Stimulated activated memory B cell treated with anti-CD40 and anti-IgM and Interleukin-4, amounts not matched to agents 10 μg/mL and 1 μg/mL and 100 μg/mL, for 72 hours (primary cell): ENCODE measurements around the gene HS3ST3B1.
A peak's percentile ranks its signal among the peaks of the same experiment; 100 is the strongest.

Experiments used
- ATAC-seq: fragments of 150-1000 bp; cut with Tn5 transposase; 2 replicates; pipeline ENCODE4 v1.10.0; 2021
- H3K27ac Mint-ChIP-seq: one replicate; pipeline ENCODE4 v1.8.0; 2022; ENCODE audit warnings: mild to moderate bottlenecking, mixed read lengths
- H3K27me3 Mint-ChIP-seq: one replicate; pipeline ENCODE4 v1.8.0; 2022; ENCODE audit warnings: mixed read lengths
- H3K36me3 Mint-ChIP-seq: one replicate; pipeline ENCODE4 v1.8.0; 2022; ENCODE audit warnings: mixed read lengths
- H3K4me1 Mint-ChIP-seq: one replicate; pipeline ENCODE4 v1.8.0; 2022; ENCODE audit warnings: mixed read lengths
- H3K4me3 Mint-ChIP-seq: one replicate; pipeline ENCODE4 v1.8.0; 2022; ENCODE audit warnings: mild to moderate bottlenecking, moderate library complexity, mixed read lengths
- H3K9me3 Mint-ChIP-seq: one replicate; pipeline ENCODE4 v1.8.0; 2022; ENCODE audit warnings: mixed read lengths

The HS3ST3B1 gene

DNA sequence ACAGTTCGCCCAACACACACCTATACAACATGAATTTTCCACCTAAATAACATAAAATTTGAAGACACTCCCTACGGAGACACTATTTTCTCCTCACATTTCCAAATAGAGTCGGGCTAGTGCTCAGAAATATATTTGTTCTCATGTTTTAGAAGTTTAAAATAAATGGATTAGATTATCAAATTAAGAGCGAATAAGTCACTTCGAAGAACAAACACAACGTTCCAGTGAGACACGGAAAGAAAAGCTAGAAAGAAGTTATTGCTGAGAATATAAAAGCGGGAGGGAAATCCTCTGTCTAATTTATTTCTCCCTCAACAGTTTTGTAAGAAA lies 2.0 kb upstream of the HS3ST3B1 start:
- ATAC-seq: no peak

DNA sequence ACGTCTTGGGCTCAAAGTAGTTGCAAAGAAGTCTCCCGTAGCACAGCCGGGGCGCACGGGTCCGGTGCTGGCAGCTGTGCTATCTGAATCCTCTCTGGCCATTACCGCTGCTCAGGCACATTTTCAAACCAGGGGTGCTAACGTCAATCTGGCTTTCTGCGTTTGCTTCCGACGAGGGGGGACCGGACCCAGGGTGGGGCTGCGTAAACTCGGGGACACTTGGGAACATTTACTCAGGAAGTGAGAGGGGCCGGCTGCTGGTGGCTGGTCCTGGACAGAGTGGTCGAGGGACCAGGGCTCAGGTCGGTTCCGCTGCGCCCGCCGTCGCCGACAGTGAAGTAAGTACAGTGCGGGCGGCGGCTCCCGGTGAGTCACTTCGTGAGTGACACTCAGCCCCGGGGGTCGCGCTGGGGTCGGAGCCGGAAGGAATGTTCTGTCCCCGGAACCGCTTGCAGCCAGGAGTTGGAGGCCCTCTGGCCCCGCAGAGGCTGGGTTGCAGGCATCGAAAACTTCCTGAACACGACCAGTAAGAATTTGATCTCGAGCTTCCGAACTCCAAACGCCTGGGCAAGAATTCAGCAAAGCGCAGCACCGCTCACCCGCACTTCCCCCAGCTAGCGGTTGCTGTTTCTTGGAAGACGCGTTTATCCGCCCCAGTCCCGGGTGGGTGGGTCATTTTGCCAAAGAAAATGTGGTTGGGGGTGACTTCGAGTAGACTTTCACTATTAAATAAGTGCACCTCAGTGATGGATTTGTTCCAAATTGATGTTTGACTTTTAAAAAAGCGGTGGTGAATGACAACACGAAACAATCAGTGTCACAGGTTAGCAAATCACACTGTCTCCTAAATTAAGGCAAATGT lies 1.4 kb upstream of the HS3ST3B1 start:
- Mint-ChIP-seq H3K9me3 (no peaks in the 10 kb centered on the region), H3K27ac (no peak overlapping the region), H3K27me3 (peaks cover 71% of the 10 kb centered on the region), H3K4me1 (peaks cover 49% of the 10 kb centered on the region), H3K4me3 (peak overlapping the region; percentile 57), H3K36me3 (no peaks in the 10 kb centered on the region)
- ATAC-seq: no peak

More for the DNA sequence above, 2.0 kb upstream of the HS3ST3B1 start:
- H3K4me3 Mint-ChIP-seq: peak overlapping the region; percentile 57
- H3K27me3 Mint-ChIP-seq: peaks cover 73% of the 10 kb centered on the region
- H3K36me3 Mint-ChIP-seq: no peaks in the 10 kb centered on the region
- H3K27ac Mint-ChIP-seq: no peak overlapping the region
- no peaks in the 10 kb centered on the region for H3K9me3 Mint-ChIP-seq
- H3K4me1 Mint-ChIP-seq: peaks cover 46% of the 10 kb centered on the region

DNA sequence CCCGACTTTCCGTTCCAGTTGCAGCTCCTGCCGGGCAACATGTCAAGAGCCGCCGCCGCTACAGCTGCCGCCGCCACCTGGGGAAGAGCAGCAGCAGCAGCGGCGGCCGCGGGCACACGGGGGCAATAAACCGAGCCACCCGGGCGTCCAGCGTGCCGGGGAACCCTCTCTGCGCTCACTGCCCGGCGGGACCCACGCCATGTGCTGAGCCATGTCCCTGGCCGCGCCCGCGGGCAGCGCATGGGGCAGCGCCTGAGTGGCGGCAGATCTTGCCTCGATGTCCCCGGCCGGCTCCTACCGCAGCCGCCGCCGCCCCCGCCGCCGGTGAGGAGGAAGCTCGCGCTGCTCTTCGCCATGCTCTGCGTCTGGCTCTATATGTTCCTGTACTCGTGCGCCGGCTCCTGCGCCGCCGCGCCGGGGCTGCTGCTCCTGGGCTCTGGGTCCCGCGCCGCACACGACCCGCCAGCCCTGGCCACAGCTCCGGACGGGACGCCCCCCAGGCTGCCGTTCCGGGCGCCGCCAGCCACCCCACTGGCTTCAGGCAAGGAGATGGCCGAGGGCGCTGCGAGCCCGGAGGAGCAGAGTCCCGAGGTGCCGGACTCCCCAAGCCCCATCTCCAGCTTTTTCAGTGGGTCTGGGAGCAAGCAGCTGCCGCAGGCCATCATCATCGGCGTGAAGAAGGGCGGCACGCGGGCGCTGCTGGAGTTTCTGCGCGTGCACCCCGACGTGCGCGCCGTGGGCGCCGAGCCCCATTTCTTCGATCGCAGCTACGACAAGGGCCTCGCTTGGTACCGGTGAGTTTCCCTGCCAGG lies 604 bp downstream of the HS3ST3B1 start:
- H3K27ac Mint-ChIP-seq: peak overlapping the region; percentile 93
- peaks cover 56% of the 10 kb centered on the region for H3K4me1 Mint-ChIP-seq
- H3K36me3 Mint-ChIP-seq: no peaks in the 10 kb centered on the region
- ATAC-seq: peak; percentile 9
- H3K9me3 Mint-ChIP-seq: no peaks in the 10 kb centered on the region
- peak overlapping the region; percentile 88 for H3K4me3 Mint-ChIP-seq
- peaks cover 61% of the 10 kb centered on the region for H3K27me3 Mint-ChIP-seq

DNA sequence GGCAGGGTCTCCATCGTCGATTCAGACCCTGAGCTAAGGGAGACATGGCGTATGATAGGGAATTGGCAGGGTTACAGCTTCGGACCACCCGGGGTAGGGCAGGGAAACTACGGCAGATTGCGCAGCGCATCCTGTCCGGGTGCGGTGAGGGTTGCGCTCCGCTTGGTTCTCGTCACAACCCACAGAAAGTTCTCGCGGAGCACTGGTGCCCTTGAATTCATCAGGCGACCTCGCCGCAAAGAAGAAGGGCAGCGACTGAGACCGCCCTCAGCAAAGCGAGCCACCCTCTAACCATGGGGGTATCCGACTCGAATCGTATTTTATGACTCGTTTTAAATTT lies 1.2 kb downstream of the HS3ST3B1 start:
- Mint-ChIP-seq H3K4me1 (peaks cover 56% of the 10 kb centered on the region), H3K27me3 (peaks cover 55% of the 10 kb centered on the region), H3K4me3 (peak overlapping the region; percentile 88), H3K9me3 (no peaks in the 10 kb centered on the region), H3K27ac (peak overlapping the region; percentile 93), H3K36me3 (no peaks in the 10 kb centered on the region)
- ATAC-seq: peak; percentile 59

DNA sequence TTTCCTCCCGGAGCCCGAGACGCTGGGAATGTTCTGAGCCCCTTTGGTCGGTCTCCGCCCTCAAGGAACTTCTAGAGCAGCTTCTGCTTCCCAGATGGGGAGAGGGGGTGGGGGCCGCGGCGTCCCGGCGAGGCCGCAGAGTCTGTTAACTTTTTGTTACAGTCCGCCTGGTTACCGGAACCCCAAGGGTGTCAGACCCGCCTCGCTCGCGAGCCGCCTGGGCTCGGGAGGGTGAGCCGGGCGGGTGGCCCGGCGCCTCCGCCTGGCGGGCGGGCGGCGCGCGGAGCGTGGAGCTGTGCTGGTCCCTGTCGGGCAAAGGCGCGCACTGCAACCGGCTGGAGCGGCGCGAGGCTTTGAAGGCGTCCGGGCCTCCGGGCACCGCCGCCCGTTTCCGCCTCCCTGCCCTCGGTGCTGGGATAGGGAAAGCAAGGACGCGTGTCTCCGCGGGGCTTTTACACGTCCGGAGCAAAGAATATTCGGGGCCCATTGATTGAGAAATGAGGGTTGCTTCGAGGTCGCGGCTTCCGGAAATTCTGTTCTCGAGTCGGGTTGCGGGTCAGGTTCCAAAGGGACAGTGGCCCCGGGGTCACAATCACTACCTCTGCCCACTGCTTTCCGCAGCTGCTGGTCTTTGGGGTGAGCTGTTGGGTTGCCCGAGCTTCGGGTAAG lies 1.7 kb downstream of the HS3ST3B1 start:
- peak; percentile 65 for ATAC-seq
- H3K4me1 Mint-ChIP-seq: peaks cover 53% of the 10 kb centered on the region
- peak overlapping the region; percentile 88 for H3K4me3 Mint-ChIP-seq
- no peaks in the 10 kb centered on the region for H3K36me3 Mint-ChIP-seq
- peaks cover 50% of the 10 kb centered on the region for H3K27me3 Mint-ChIP-seq
- H3K27ac Mint-ChIP-seq: peak overlapping the region; percentile 93
- H3K9me3 Mint-ChIP-seq: no peaks in the 10 kb centered on the region

DNA sequence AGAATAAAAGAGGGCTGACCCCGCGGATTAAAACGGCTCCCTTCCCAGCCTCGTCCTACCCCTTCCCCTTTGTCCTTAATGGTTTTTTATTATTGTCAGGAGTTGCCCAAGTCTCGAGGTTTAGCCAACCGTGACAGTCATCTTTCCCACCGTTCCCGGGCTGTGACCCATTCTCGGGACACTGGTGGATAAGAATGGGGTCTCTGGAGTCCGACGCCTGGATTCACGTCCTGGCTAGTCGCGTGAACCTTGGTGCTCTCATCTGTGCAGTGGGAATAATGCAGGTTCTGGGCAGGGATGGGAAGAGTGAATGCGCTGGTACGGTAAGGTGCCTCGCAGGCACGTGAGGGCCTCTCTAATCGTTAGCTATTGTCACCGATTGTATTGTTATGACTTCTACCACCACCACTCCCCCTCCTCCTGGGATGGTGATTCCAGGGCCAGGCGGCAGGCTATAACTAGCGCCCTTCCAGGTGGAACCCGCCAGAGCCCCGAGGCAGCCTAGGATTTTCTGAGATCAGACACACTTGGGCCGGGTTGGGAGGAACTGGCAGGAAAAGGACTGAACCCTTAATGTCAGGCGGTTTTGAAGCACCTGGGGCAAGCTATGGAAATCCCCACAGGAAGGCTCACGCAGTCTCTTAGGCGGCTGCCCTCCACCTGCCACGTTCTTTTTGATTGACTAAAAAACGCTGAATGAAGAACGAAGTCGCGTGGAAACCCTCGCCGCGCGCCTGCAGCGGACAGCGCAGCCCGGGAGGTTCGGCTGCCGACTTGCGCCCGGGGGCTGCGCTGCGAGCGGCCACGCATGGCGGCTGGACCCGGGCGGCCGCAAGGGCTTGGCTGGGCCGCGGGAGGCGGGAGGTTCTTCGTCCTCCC lies 2.7 kb downstream of the HS3ST3B1 start:
- Mint-ChIP-seq H3K9me3 (no peaks in the 10 kb centered on the region), H3K4me3 (peak overlapping the region; percentile 88), H3K27me3 (peaks cover 43% of the 10 kb centered on the region), H3K36me3 (no peaks in the 10 kb centered on the region), H3K27ac (peak overlapping the region; percentile 93), H3K4me1 (peaks cover 49% of the 10 kb centered on the region)
- ATAC-seq: no peak

DNA sequence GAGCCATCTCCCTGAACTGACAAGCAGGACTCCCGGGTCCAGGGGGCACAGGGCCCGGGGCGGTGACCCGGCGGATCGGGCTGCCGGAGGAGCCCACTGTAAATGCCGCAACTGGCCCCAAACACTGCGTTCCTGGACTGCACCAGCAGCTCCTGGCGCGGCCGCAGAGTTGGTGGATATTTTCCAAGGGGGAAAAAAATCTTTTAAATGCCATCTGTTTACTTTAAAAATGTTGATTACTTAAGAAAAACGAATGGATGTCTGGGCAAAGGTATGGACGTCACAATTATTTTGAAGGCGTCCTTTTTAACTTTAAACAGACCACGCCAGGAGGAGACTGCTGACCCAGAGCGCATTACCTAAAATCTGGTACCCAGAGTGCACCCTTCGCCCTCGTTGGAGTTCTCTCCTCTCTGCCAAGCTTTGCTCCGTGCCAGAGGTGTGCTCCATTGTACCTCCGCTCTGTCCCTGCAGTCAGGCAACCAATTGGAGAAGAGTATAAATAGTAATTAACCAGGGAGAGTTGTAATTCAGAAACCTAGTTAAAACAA lies 3.4 kb downstream of the HS3ST3B1 start:
- Mint-ChIP-seq H3K27me3 (peaks cover 43% of the 10 kb centered on the region), H3K4me3 (peak overlapping the region; percentile 4), H3K36me3 (no peaks in the 10 kb centered on the region), H3K4me1 (peaks cover 47% of the 10 kb centered on the region), H3K9me3 (no peaks in the 10 kb centered on the region), H3K27ac (no peak overlapping the region)
- no peak for ATAC-seq

DNA sequence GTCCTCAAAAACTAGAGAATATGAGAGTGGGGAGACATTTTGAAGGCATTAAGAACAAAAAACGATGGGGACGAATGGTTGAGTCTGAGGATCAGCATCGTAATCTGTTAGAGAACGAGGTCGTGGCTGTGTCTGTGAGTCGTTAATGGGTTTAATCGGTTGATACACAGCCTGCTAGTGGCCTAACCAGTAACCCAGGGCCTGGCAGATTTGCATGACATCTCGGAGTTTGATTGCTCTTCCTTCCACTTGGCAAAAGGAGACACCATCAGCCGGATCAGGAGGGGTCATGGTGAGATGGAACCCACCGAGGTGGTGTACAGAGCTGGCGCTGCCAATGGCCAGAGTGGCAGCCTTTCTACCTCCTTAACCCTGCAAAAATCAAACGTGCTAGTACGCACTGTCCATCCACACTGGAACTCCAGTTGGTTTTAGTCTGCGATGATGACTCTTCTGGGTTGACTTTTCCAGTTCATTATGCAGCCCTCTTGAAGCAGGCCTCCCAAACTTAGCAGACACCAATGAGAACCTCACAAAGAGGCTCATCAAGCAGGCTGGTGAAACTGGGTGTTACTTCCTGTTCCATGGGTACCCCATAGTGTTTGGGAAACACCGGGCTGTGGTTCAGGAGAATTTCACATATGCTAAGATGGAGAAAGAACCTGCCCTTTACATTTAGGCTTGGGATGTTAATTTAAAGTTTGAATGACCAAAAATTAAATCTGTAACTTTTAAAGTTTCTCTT lies 4.1 kb downstream of the HS3ST3B1 start:
- H3K4me1 Mint-ChIP-seq: peaks cover 46% of the 10 kb centered on the region
- H3K27ac Mint-ChIP-seq: no peak overlapping the region
- peak overlapping the region; percentile 4 for H3K4me3 Mint-ChIP-seq
- ATAC-seq: no peak
- no peaks in the 10 kb centered on the region for H3K9me3 Mint-ChIP-seq
- peaks cover 42% of the 10 kb centered on the region for H3K27me3 Mint-ChIP-seq
- peaks cover 1% of the 10 kb centered on the region for H3K36me3 Mint-ChIP-seq

DNA sequence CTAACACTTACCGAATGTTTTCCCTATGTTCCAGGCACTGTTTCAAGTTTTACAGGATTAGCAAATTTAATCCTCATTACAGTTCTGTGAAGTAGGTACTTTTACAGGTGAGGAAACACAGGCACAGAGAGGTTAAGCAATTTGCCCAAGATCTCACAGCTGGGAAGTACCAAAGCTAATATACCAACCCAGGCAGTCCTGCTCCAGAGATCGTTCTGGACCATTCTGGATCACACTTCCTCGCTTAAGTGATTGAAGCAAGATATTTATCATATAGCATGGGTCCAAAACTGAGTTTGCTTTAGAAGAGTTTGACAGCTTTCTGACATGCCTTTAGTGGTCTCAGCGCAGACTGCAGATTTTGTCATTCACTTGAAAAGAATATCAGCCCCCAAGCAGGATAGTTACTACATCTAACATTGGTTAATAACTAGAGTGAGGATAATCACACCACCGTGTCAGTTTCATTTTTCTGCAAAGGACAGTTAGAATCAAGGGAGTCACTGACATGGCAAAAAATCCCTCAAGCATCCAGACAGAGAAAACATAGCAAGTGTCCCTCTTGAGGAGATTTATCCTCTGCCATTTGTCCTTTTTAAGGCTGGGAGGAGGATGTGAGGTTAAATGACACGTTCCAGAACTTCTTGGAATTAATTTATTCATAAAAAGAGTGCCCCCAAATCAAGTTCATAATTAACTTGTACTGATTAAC lies 5.1 kb downstream of the HS3ST3B1 start:
- H3K9me3 Mint-ChIP-seq: no peaks in the 10 kb centered on the region
- H3K27ac Mint-ChIP-seq: no peak overlapping the region
- no peak for ATAC-seq
- H3K36me3 Mint-ChIP-seq: peaks cover 10% of the 10 kb centered on the region
- H3K4me3 Mint-ChIP-seq: no peak overlapping the region
- H3K4me1 Mint-ChIP-seq: peaks cover 45% of the 10 kb centered on the region
- peaks cover 42% of the 10 kb centered on the region for H3K27me3 Mint-ChIP-seq

DNA sequence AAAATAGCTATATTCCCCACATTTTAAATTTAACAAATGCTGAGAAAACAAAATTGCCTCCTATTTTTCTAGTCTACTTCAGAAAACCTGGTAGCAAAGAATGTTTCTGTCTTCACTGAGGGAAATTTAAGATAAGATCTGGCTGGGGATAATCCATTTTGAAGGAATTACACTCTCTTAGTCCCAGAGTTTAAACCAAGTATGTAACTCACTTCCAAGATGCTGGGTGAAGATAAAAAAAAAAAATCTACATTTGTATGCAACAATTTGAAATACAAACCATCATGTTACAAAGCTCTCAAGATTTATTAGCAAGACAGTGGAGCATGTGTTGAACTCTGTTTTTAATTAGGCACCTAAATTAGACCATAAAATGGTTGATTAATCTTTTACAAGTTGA lies 5.7 kb downstream of the HS3ST3B1 start:
- Mint-ChIP-seq H3K9me3 (no peaks in the 10 kb centered on the region), H3K4me3 (no peak overlapping the region), H3K36me3 (peaks cover 10% of the 10 kb centered on the region), H3K27ac (no peak overlapping the region), H3K27me3 (peaks cover 41% of the 10 kb centered on the region), H3K4me1 (peaks cover 43% of the 10 kb centered on the region)
- ATAC-seq: no peak

DNA sequence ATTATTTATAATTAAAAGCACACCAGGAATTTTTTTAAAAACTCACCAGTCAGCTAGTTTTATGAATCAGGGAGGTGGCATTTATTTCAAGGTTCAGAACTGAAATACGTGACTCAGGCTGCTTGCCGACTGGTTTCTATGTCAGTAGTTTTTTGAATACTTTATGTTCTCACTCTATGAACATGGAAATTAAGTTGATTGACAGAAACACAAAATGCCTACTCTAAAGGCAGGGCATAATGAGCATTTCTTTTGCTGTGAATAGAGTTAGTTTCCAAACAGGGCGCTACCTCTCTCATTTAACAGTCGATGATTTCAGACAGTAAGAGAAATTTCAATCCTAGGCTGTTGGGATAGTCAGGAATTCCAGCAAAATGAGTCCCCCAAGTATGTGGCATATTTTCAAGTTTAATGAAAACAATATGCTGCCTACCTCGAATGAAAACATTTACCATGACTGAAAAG lies 6.7 kb downstream of the HS3ST3B1 start:
- no peak overlapping the region for H3K27ac Mint-ChIP-seq
- H3K4me3 Mint-ChIP-seq: no peak overlapping the region
- peaks cover 15% of the 10 kb centered on the region for H3K36me3 Mint-ChIP-seq
- no peak for ATAC-seq
- peaks cover 36% of the 10 kb centered on the region for H3K4me1 Mint-ChIP-seq
- no peaks in the 10 kb centered on the region for H3K9me3 Mint-ChIP-seq
- peaks cover 47% of the 10 kb centered on the region for H3K27me3 Mint-ChIP-seq

DNA sequence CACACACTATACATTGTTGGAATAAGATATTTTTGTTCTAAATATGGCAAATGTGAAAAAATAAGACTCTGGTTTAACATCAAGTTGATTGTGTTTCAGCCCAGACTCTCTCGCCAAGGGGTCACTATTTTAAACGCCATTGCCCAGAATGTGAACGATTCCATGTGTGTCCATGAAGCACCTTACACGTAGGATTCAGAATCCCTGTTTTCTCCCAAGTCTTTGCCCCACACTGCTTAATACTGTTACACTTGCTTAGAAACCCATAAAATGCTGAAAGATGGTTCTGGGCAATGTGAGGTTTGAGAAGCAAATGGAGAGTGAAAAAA lies 7.7 kb downstream of the HS3ST3B1 start:
- no peak for ATAC-seq
- H3K27me3 Mint-ChIP-seq: peaks cover 57% of the 10 kb centered on the region
- H3K4me1 Mint-ChIP-seq: peaks cover 31% of the 10 kb centered on the region
- peaks cover 22% of the 10 kb centered on the region for H3K36me3 Mint-ChIP-seq
- peak overlapping the region; percentile 63 for H3K4me3 Mint-ChIP-seq
- H3K27ac Mint-ChIP-seq: no peak overlapping the region
- H3K9me3 Mint-ChIP-seq: no peaks in the 10 kb centered on the region
